Measurements from ENCODE around the gene SECISBP2. TPM values are rescaled to one million over a fixed set of nuclear protein-coding genes. Genes with fewer than 3 reads are reported as not detected.
"Not testable (repeated sequence)": the region's sequence is repeated elsewhere in the genome, so short reads cannot be mapped to it uniquely, and the experiment has no call there.

Gene SECISBP2
- total RNA-seq, 1 experiment from 2014 or later = 47.9 TPM

DNA sequence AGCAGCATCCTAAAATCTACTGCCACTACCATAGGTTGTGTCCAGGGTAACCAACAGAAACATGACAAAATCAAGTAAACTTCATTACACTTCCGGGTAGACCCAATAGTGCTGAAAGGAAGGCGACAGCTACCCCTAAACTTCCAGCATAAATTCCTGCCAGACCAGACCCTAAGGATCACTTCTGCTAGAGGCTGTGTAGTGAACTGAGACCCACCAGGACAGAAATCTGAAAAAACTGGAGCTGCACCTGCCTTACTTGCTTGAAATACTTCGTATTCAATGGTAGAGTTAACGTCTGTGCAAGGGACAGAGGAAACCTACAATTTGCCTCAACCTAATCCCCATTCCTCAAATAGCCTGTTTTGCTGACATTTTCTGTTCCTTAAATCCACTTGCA is 1.0 kb upstream of the SECISBP2 start:
- no peak overlapping the region for H3K27ac ChIP-seq
- H3K36me3 ChIP-seq = peaks cover 57% of the 10 kb centered on the region
- no peaks in the 10 kb centered on the region for H3K27me3 ChIP-seq
- peaks cover 17% of the 10 kb centered on the region for H3K4me1 ChIP-seq
- H3K4me3 ChIP-seq = no peak overlapping the region
- no peaks in the 10 kb centered on the region for H3K9me3 ChIP-seq (replicated peaks)
- peak in 1 of 2 experiments; percentile 16 for DNase-seq

DNA sequence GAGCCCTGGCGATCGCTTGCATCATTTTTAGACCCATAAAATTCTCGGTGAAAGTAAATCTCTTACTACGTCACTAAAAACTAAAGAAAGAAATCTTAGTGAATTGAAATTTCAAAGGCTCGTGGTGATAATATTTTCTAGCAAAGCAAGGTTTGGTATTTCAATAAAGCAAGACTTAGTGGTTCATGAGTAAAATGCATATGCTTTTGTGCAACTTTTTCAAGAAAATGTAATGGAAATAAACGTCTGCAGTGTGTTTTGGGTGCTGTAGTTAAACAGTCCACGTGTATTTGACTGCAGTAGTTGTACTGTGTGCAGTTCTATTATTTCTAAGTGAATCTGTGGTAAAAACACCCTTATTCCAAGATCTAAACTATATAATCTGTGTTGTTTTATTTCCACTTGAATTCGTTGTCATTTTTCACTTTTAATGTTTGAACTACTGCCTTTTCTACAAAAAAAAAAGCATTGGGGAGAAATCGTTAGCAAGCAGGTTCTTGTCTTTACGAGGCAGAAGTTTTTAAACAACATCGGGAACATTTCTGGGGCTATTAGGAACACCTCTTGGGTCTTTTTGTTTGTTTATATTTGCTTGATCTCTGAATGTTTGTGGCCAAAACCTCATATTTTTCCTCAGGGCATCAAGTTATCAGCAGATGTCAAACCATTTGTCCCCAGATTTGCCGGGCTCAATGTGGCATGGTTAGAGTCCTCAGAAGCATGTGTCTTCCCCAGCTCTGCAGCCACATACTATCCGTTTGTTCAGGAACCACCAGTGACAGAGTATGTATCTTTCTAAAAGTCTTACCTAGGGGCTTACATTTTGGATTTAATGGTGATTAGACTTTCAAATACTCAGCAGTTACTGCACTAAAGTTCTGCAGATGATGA is 960 bp downstream of the SECISBP2 start:
- Histone ChIP-seq H3K27me3 (no peaks in the 10 kb centered on the region), H3K27ac (peak overlapping the region; percentile 100), H3K36me3 (peaks cover 38% of the 10 kb centered on the region), H3K4me1 (peaks cover 11% of the 10 kb centered on the region), H3K4me3 (peak overlapping the region; percentile 98), H3K9me3 (replicated peaks) (no peaks in the 10 kb centered on the region)
- peak; percentile 25 to 58 for DNase-seq

DNA sequence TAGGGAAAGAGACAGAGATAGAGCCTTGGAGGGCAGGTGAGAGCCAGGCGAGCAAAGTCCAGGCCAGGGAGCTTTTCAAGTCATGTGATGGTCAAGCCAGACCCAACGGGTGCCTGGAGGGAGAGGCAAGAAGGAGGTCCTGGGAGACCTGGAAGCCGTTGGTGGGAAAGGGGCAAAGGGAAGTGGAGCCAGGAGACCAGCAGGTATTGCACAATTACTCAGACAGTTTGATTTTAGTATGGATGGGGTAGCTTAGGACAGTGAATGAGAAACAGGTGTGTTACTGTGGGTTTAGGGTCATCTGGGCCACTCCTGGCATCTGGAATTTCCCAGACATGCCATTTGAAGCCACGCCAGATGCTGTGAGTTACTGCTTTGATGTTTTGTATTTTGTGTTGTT is 5.1 kb downstream of the SECISBP2 start:
- DNase-seq = no peak
- no peaks in the 10 kb centered on the region for H3K9me3 ChIP-seq (replicated peaks)
- H3K27me3 ChIP-seq = no peaks in the 10 kb centered on the region
- no peak overlapping the region for H3K4me3 ChIP-seq
- H3K4me1 ChIP-seq = no peaks in the 10 kb centered on the region
- peaks cover 10% of the 10 kb centered on the region for H3K36me3 ChIP-seq
- no peak overlapping the region for H3K27ac ChIP-seq

DNA sequence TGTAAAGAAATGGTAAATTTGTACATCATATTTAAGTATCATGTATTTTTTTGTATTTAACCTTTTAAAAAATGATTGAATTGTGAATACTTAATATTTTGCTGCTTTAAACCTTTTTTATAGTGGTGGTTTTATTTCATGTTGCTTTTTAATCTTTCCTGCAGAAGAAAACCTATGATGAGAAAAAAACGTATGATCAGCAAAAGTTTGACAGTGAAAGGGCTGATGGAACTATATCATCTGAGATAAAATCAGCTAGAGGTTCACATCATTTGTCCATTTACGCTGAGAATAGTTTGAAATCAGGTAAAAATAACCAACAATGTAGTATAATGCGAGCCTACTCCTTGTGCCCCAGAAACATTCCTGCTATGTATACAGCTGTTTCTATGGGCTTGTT is 7.4 kb downstream of the SECISBP2 start:
- Histone ChIP-seq H3K27me3 (no peaks in the 10 kb centered on the region), H3K4me3 (no peak overlapping the region), H3K9me3 (replicated peaks) (no peaks in the 10 kb centered on the region), H3K27ac (no peak overlapping the region), H3K36me3 (peaks cover 19% of the 10 kb centered on the region), H3K4me1 (no peaks in the 10 kb centered on the region)
- DNase-seq = no peak

DNA sequence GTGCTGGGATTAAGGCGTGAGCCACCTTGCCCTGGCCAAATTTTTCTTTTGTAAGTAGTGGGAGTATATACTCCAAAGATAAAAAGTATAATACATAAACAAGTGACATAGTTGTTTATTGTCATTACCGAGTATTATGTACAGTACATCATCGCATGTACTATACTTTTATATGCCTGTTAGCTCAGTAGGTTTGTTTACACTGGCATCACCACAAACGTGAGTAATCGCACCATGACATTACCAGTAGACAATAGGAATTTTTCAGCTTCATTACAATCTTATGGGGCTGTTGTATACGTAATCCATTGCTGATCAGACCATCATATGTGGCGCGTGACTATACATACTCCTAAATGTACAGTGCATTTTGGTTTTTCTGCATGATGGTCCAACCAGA is 9.8 kb downstream of the SECISBP2 start:
- H3K36me3 ChIP-seq = peaks cover 36% of the 10 kb centered on the region
- no peak overlapping the region for H3K4me3 ChIP-seq
- DNase-seq = no peak
- no peak overlapping the region for H3K27ac ChIP-seq
- H3K27me3 ChIP-seq = no peaks in the 10 kb centered on the region
- no peaks in the 10 kb centered on the region for H3K4me1 ChIP-seq
- H3K9me3 ChIP-seq (replicated peaks) = no peaks in the 10 kb centered on the region

GRCh38 chr9:89329917-89330316 is 11.6 kb downstream of the SECISBP2 start:
- Histone ChIP-seq H3K4me3 (no peak overlapping the region), H3K9me3 (replicated peaks) (no peaks in the 10 kb centered on the region), H3K4me1 (no peaks in the 10 kb centered on the region), H3K36me3 (peaks cover 43% of the 10 kb centered on the region), H3K27ac (no peak overlapping the region), H3K27me3 (no peaks in the 10 kb centered on the region)
- no peak for DNase-seq

DNA sequence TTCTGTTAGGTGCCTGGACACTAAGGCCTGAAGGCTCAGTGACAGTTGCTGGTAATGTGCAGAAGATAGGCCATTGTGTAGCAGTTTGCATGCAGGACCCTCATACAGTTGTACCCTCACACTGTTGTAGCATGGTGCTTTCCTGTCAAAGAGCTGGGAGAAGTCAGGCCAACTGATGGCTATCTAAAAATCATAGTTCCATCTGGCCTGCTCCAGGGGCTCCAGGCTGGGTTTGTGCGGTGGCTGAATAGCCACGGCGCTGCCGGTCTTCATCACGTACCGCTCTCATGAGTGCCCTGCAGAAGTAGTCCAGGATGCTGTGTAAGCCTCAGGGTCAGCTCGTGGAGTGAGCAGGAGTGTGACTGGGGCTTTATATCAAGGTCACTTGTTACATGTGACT is 12.2 kb downstream of the SECISBP2 start:
- H3K27ac ChIP-seq = no peak overlapping the region
- no peaks in the 10 kb centered on the region for H3K27me3 ChIP-seq
- no peaks in the 10 kb centered on the region for H3K9me3 ChIP-seq (replicated peaks)
- no peaks in the 10 kb centered on the region for H3K4me1 ChIP-seq
- DNase-seq = no peak
- no peak overlapping the region for H3K4me3 ChIP-seq
- H3K36me3 ChIP-seq = peaks cover 47% of the 10 kb centered on the region

GRCh38 chr9:89339807-89340206 is 21.5 kb downstream of the SECISBP2 start:
- peaks cover 61% of the 10 kb centered on the region for H3K36me3 ChIP-seq
- no peak for DNase-seq

DNA sequence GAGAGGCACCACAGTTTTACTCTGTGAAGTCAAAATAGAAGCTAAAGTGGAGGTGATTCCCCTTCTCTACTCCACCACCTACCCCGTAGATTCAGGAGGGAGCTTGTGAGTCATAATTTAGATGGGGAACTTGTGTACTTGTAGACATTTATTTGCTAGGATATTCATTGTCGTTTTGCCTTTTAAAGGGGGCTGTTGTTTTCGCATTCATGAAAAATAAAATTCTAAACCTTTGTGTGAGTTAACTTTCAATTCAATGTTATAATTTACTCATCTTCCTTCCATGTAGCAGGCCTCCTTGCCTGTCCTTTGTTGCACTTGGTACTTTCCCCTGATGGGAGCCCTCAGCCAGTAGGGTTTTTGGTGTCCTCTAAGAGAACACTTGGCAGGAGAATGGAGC is 22.0 kb downstream of the SECISBP2 start:
- no peak overlapping the region for H3K4me3 ChIP-seq
- H3K4me1 ChIP-seq = no peaks in the 10 kb centered on the region
- DNase-seq = no peak
- H3K36me3 ChIP-seq = peaks cover 64% of the 10 kb centered on the region
- H3K27ac ChIP-seq = no peak overlapping the region
- no peaks in the 10 kb centered on the region for H3K9me3 ChIP-seq (replicated peaks)
- H3K27me3 ChIP-seq = no peaks in the 10 kb centered on the region

More at GRCh38 chr9:89339807-89340206, 21.5 kb downstream of the SECISBP2 start:
- Histone ChIP-seq H3K9me3 (replicated peaks) (no peaks in the 10 kb centered on the region), H3K27ac (no peak overlapping the region), H3K4me3 (no peak overlapping the region), H3K4me1 (no peaks in the 10 kb centered on the region), H3K27me3 (no peaks in the 10 kb centered on the region)

GRCh38 chr9:89342213-89342612 is 23.9 kb downstream of the SECISBP2 start:
- Histone ChIP-seq H3K36me3 (peaks cover 74% of the 10 kb centered on the region), H3K4me1 (no peaks in the 10 kb centered on the region), H3K4me3 (no peak overlapping the region), H3K27ac (no peak overlapping the region), H3K27me3 (no peaks in the 10 kb centered on the region), H3K9me3 (replicated peaks) (no peaks in the 10 kb centered on the region)
- DNase-seq = no peak

- H3K9me3 ChIP-seq (replicated peaks) = no peaks in the 10 kb centered on the region
- H3K36me3 ChIP-seq = peaks cover 68% of the 10 kb centered on the region
- no peaks in the 10 kb centered on the region for H3K4me1 ChIP-seq
- H3K27me3 ChIP-seq = no peaks in the 10 kb centered on the region
- no peak for DNase-seq
- no peak overlapping the region for H3K4me3 ChIP-seq
- no peak overlapping the region for H3K27ac ChIP-seq
Observed at GRCh38 chr9:89342948-89343347, 24.6 kb downstream of the SECISBP2 start.

GRCh38 chr9:89343812-89344211 is 25.5 kb downstream of the SECISBP2 start:
- not testable (repeated sequence) for H3K27ac ChIP-seq; H3K9me3 ChIP-seq (replicated peaks); H3K4me1 ChIP-seq; H3K4me3 ChIP-seq; DNase-seq; H3K27me3 ChIP-seq
- H3K36me3 ChIP-seq = peaks cover 70% of the 10 kb centered on the region

DNA sequence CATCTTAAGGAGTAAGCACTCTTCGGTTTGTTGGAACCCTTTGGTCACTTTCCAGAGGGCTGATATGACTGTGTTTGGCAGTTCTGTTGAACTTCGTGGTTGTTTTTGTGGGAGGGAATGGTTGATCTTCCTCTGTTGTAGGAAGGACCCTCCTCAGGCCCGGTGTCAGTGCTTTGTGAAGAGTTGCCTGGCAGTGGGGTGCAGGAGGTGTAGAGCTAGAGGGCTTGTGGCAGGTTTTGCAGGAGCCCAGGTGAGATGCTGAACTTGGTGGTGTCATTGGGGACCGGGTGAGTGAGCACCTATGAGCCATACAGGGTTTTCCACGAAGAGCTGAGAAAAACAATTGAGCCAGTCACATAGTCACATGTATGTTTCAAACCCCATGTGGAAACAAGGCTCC is 27.2 kb downstream of the SECISBP2 start:
- H3K4me1 ChIP-seq = no peaks in the 10 kb centered on the region
- peaks cover 69% of the 10 kb centered on the region for H3K36me3 ChIP-seq
- no peak overlapping the region for H3K4me3 ChIP-seq
- H3K27me3 ChIP-seq = no peaks in the 10 kb centered on the region
- H3K27ac ChIP-seq = no peak overlapping the region
- H3K9me3 ChIP-seq (replicated peaks) = no peaks in the 10 kb centered on the region
- DNase-seq = no peak

DNA sequence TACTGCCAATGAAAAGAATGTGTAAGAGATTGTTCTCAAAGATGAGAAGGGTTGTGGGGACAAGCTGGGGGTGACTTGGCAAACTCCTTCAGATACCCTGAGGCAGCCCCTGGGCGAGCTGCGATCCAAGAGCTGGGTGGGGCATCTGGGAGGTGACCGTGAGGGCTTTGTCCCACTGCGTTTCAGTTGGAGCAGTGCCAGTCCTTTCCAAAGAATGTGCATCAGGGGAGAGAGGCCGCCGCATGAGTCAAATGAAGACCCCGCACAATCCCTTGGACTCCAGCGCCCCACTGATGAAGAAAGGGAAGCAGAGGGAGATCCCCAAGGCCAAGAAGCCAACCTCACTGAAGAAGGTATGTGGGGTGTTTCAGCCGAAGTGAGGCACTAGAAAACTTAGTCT is 28.4 kb downstream of the SECISBP2 start:
- DNase-seq = no peak
- Histone ChIP-seq H3K27me3 (no peaks in the 10 kb centered on the region), H3K9me3 (replicated peaks) (no peaks in the 10 kb centered on the region), H3K27ac (no peak overlapping the region), H3K4me1 (no peaks in the 10 kb centered on the region), H3K36me3 (peaks cover 68% of the 10 kb centered on the region), H3K4me3 (no peak overlapping the region)

DNA sequence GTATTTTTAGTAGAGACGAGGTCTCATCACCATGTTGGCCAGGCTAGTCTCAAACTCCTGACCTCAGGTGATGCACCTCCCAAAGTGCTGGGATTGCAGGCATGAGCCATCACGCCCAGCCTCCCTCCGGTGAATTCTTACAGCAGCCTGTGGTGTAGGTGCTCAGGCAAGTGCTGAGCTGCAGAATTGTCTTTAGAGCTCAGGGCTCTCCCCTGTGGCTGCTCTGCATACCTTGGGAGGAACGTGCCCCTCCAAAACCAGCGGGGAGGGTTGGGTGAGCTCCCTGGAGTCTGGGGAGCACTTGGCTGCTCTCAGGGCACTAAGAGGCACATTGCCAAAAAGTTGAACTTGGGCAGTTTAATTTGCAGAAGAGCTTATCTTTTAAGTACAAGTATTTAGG is 29.4 kb downstream of the SECISBP2 start:
- Histone ChIP-seq H3K4me3 (no peak overlapping the region), H3K27me3 (no peaks in the 10 kb centered on the region), H3K9me3 (replicated peaks) (no peaks in the 10 kb centered on the region), H3K4me1 (no peaks in the 10 kb centered on the region), H3K36me3 (peaks cover 66% of the 10 kb centered on the region), H3K27ac (no peak overlapping the region)
- DNase-seq = no peak

DNA sequence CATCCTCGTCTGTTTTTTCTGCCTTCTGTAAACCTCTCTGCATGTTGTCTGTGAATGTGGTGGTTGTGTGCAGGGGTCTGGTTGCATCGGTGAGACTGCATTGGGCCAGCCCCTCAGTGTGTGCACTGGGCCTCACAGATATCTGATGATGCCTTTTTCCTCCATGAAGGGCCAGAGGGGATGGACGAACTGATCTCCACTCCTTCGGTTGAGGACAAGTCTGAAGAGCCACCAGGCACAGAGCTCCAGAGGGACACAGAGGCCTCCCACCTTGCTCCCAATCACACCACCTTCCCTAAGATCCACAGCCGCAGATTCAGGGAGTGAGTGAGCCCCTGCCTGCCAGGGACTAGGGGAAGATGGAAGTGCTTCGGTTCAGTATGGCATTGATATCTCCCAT is 31.3 kb downstream of the SECISBP2 start:
- no peaks in the 10 kb centered on the region for H3K4me1 ChIP-seq
- peaks cover 68% of the 10 kb centered on the region for H3K36me3 ChIP-seq
- H3K4me3 ChIP-seq = no peak overlapping the region
- no peaks in the 10 kb centered on the region for H3K9me3 ChIP-seq (replicated peaks)
- no peaks in the 10 kb centered on the region for H3K27me3 ChIP-seq
- H3K27ac ChIP-seq = no peak overlapping the region
- no peak for DNase-seq

Measured in SJCRH30 (cell line).